Measurements from ENCODE around the gene CCL16.

GRCh38 chr17:36016555-36016954, 35.3 kb upstream of the CCL16 start:
- no peak for TF ChIP-seq POLR2AphosphoS5 (IDR thresholded peaks at IDR 0.05; ENCODE audit: low read depth, low read length)
- TF ChIP-seq REST (IDR thresholded peaks at IDR 0.05; ENCODE audit: insufficient read depth in 1 of 2, low read depth in 2 of 2, low read length in 2 of 2): no peak
- TF ChIP-seq TAF1 (IDR thresholded peaks at IDR 0.05; ENCODE audit: borderline replicate concordance, insufficient read depth, low read length): no peak
- no peak for TF ChIP-seq SIN3A (IDR thresholded peaks at IDR 0.05; ENCODE audit: borderline replicate concordance, insufficient read depth, low read length)
